SK-N-SH (cell line): ENCODE measurements around the gene CCDC102B. TPM values are rescaled to one million over a fixed set of nuclear protein-coding genes. Genes with fewer than 3 reads are reported as not detected.

ENCODE experiments used
- CTCF ChIA-PET: fragments of 300-600, 350-600 bp; formaldehyde crosslinking; extraction: SDS; loops from one replicate; lab custom pipeline; 2021; lab: Yijun Ruan, JAX
- POLR2A ChIA-PET: fragments of 350-600 bp; sonication (Branson Sonifier 250); formaldehyde crosslinking; extraction: SDS; loops from one replicate; lab custom pipeline; 2020; ENCODE audit warnings: antibody characterized with exemption, inconsistent platforms; lab: Yijun Ruan, JAX
- DNase-seq: peaks from one replicate; pipeline ENCODE4 v3.0.0; 2012
- H2AFZ ChIP-seq: fragments of 200-600 bp; sonication (generic); 2 replicates; pipeline ENCODE4 v1.8.1; 2016; ENCODE audit warnings: antibody characterized with exemption, mild to moderate bottlenecking, low read depth
- H3F3A ChIP-seq: fragments of 200-600 bp; sonication (generic); replicated peaks from 2 replicates; pipeline ENCODE3; 2016; ENCODE audit warnings: antibody characterized with exemption, mild to moderate bottlenecking; ENCODE audit not compliant: insufficient read depth
- H3K27ac ChIP-seq, 2 experiments: fragments of 200-500 bp in 1 of 2; fragments of 200-600 bp in 1 of 2; sonication (Bioruptor generic) in 1 of 2; sonication (generic), shearing (Covaris generic) in 1 of 2; 2 replicates each; pipeline versions ENCODE4 v1.5.1 to v1.6.1; 2014 to 2016; ENCODE audit warnings: low read depth in 2 of 2, inconsistent platforms in 1 of 2, low read length in 1 of 2, mild to moderate bottlenecking in 1 of 2, mixed read lengths in 1 of 2
- H3K27me3 ChIP-seq: fragments of 200-600 bp; sonication (generic), shearing (Covaris generic); 2 replicates; pipeline ENCODE4 v1.6.1; 2016; ENCODE audit warnings: mixed run types; ENCODE audit not compliant: insufficient read depth
- H3K36me3 ChIP-seq, 2 experiments: fragments of 200-500 bp in 1 of 2; fragments of 200-600 bp in 1 of 2; sonication (Bioruptor generic) in 1 of 2; sonication (generic) in 1 of 2; replicated peaks in 1 of 2; 2 replicates each; pipeline versions ENCODE3 to v1.5.1; 2014 to 2016; ENCODE audit warnings: low read length in 1 of 2, mild to moderate bottlenecking in 1 of 2; ENCODE audit not compliant: insufficient read depth in 2 of 2, control insufficient read depth in 1 of 2
- H3K4me1 ChIP-seq, 2 experiments: fragments of 200-500 bp in 1 of 2; fragments of 200-600 bp in 1 of 2; sonication (Bioruptor generic) in 1 of 2; sonication (generic), shearing (Covaris generic) in 1 of 2; 2 replicates each; pipeline versions ENCODE4 v1.5.1 to v1.6.1; 2014 to 2016; ENCODE audit warnings: low read depth in 1 of 2, low read length in 1 of 2, mixed run types in 1 of 2; ENCODE audit not compliant: insufficient read depth in 2 of 2, control insufficient read depth in 1 of 2
- H3K4me2 ChIP-seq: fragments of 200-600 bp; sonication (generic), shearing (Covaris generic); 2 replicates; pipeline ENCODE4 v1.6.1; 2017; ENCODE audit warnings: mixed run types
- H3K4me3 ChIP-seq, 2 experiments: fragments of 200-500 bp in 1 of 2; fragments of 200-600 bp in 1 of 2; sonication (Bioruptor generic) in 1 of 2; sonication (generic), shearing (Covaris generic) in 1 of 2; 2 replicates each; pipeline versions ENCODE4 v1.5.1 to v1.8.1; 2014 to 2016; ENCODE audit warnings: low read depth in 2 of 2, inconsistent platforms in 1 of 2, low read length in 1 of 2, mild to moderate bottlenecking in 1 of 2, mixed read lengths in 1 of 2, moderate library complexity in 1 of 2
- H3K79me2 ChIP-seq: fragments of 200-600 bp; sonication (generic); 2 replicates; pipeline ENCODE4 v1.8.1; 2017; ENCODE audit warnings: mild to moderate bottlenecking; ENCODE audit not compliant: insufficient read depth
- H3K9ac ChIP-seq: fragments of 200-600 bp; sonication (generic); 2 replicates; pipeline ENCODE4 v1.6.1; 2017; ENCODE audit warnings: mixed run types
- H3K9me2 ChIP-seq: fragments of 200-600 bp; sonication (generic); 2 replicates; pipeline ENCODE4 v1.6.1; 2017; ENCODE audit warnings: mixed run types
- H3K9me3 ChIP-seq: fragments of 200-600 bp; sonication (generic); 2 replicates; pipeline ENCODE4 v1.6.1; 2017; ENCODE audit warnings: mixed run types, mild to moderate bottlenecking, moderate library complexity
- H4K20me1 ChIP-seq: fragments of 200-600 bp; sonication (generic); 2 replicates; pipeline ENCODE4 v1.6.1; 2017; ENCODE audit warnings: mild to moderate bottlenecking, mixed run types; ENCODE audit not compliant: insufficient read depth
- CTCF ChIP-seq: fragments of 200-600 bp; sonication (generic); IDR thresholded peaks from 2 replicates; pipeline ENCODE4 v1.6.1; 2017; ENCODE audit warnings: antibody characterized with exemption, mild to moderate bottlenecking, moderate library complexity
- EP300 ChIP-seq, 2 experiments: IDR thresholded peaks; 2 replicates each; pipeline versions ENCODE4 v1.4.0 to v1.6.1; 2012; ENCODE audit warnings: borderline replicate concordance in 1 of 2, low read depth in 1 of 2, low read length in 1 of 2
- GABPA ChIP-seq: IDR thresholded peaks from 2 replicates; pipeline ENCODE4 v1.4.0; 2012; ENCODE audit warnings: low read depth, mild to moderate bottlenecking
- GATA2 ChIP-seq: sonication (generic); formaldehyde crosslinking; IDR thresholded peaks from 2 replicates; pipeline ENCODE4 v1.5.0; 2020; ENCODE audit warnings: mild to moderate bottlenecking, missing genetic modification reagents
- IRF3 ChIP-seq: fragments of 150-350 bp; IDR thresholded peaks from 2 replicates; pipeline ENCODE4 v1.6.1; 2016; ENCODE audit warnings: mild to moderate bottlenecking, low read depth, low read length
- NRF1 ChIP-seq: IDR thresholded peaks from 2 replicates; pipeline ENCODE4 v1.6.1; 2012; ENCODE audit warnings: low read depth, mild to moderate bottlenecking, low read length
- RCOR1 ChIP-seq: fragments of 150-350 bp; IDR thresholded peaks from 2 replicates; pipeline ENCODE4 v1.6.1; 2017; ENCODE audit warnings: antibody characterized with exemption, low read length
- REST ChIP-seq: IDR thresholded peaks from 2 replicates; pipeline ENCODE4 v1.6.1; 2012; ENCODE audit warnings: mild to moderate bottlenecking, low read depth, low read length, moderate library complexity
- RFX5 ChIP-seq: IDR thresholded peaks from 2 replicates; pipeline ENCODE4 v1.6.1; 2012; ENCODE audit warnings: mild to moderate bottlenecking, improper control_type of control experiment, low read length
- RXRA ChIP-seq: IDR thresholded peaks from 2 replicates; pipeline ENCODE4 v1.4.0; 2012; ENCODE audit warnings: low read depth, mild to moderate bottlenecking, borderline replicate concordance
- TCF12 ChIP-seq: IDR thresholded peaks from 2 replicates; pipeline ENCODE4 v1.4.0; 2012
- USF2 ChIP-seq: fragments of 150-350 bp; IDR thresholded peaks from 2 replicates; pipeline ENCODE4 v1.6.1; 2017; ENCODE audit warnings: antibody characterized with exemption, low read length, low read depth, borderline replicate concordance
- ZBTB33 ChIP-seq: IDR thresholded peaks from 2 replicates; pipeline ENCODE4 v1.4.0; 2012; ENCODE audit warnings: low read depth, borderline replicate concordance
- polyA plus RNA-seq, 3 experiments: library from polyadenylated mRNA; depleted of rRNA; stranded (reverse); fragments of >200 nt; gene quantifications; 2 replicates each; pipeline ENCODE4 v1.2.3, GENCODE V29; 2012

CCDC102B gene
- polyA plus RNA-seq, 1 of the 3 experiments (the other 2 are of a cell fraction), result 2.0 TPM

GRCh38 chr18:68793951-68794350 lies 3.9 kb upstream of the CCDC102B start:
- Histone ChIP-seq H3F3A (peaks cover 4% of the 10 kb centered on the region), H4K20me1 (no peaks in the 10 kb centered on the region), H3K4me1 (peaks cover 3 to 19% of the 10 kb centered on the region in 2 experiments; a peak in 3 of 4 replicates), H3K79me2 (no peaks in the 10 kb centered on the region), H3K36me3 (no peaks in the 10 kb centered on the region), H3K27ac (no peak overlapping the region), H3K4me3 (no peak overlapping the region), H2AFZ (no peak overlapping the region), H3K9me3 (no peaks in the 10 kb centered on the region), H3K27me3 (no peaks in the 10 kb centered on the region), H3K9ac (no peak overlapping the region), H3K4me2 (no peak overlapping the region), H3K9me2 (no peaks in the 10 kb centered on the region)
- POLR2A ChIA-PET, result no interaction called here
- TF ChIP-seq GABPA, result no peak
- TF ChIP-seq RCOR1, result no peak
- TF ChIP-seq GATA2 (CRISPR knock-in tag), result no peak
- no peak for TF ChIP-seq RFX5
- no peak for TF ChIP-seq IRF3
- TF ChIP-seq TCF12, result no peak
- no peak for TF ChIP-seq CTCF
- TF ChIP-seq REST, result no peak
- TF ChIP-seq USF2, result no peak
- no peak for TF ChIP-seq RXRA
- TF ChIP-seq ZBTB33, result no peak
- no peak for TF ChIP-seq EP300 (IDR thresholded peaks at IDR 0.05; ENCODE audit: borderline replicate concordance in 1 of 2, low read depth in 1 of 2, low read length in 1 of 2)
- TF ChIP-seq NRF1, result no peak
- CTCF ChIA-PET, result no interaction called here
- DNase-seq, result no peak
